GM21717 (cell line): ENCODE measurements around the gene MUC6.
"Not testable (repeated sequence)": the region's sequence is repeated elsewhere in the genome, so short reads cannot be mapped to it uniquely, and the experiment has no call there.

Experiments used
- ATAC-seq: cut with Tn5 transposase; IDR thresholded peaks from one replicate; pipeline ENCODE4 v1.9.1; 2021; ENCODE audit warnings: mild to moderate bottlenecking, moderate library complexity; ENCODE audit not compliant: unreplicated experiment

The MUC6 gene

DNA sequence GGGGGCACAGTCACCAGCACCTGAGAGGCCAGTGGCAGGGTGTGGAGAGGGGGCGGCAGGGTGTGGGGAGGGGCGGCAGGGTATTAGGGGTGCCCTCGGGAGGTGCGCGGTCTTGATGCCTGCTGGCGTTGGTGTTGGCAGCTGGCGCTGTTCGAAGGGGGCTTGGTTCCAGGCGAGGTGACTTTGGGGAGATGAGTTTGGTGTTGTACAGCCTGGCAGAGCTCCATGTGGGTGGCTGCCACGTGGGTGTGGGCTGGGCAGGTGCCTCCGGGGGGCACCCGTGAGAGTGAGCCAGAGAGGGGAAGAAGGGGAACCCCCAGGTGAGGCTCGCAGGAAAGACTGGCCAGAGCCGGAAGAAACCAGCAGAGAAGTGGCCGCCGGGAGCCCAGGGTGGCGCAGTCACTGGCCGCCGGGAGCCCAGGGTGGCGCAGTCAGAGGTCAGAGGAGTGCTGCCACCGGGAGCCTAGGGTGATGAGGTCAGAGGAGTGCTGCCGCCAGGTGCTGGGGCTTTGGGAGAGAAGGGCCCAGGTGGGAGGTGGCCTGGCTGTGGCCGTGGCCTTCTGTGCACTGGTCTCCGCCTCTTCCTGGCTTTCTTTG is 44.7 kb downstream of the MUC6 start:
- no peak for ATAC-seq

DNA sequence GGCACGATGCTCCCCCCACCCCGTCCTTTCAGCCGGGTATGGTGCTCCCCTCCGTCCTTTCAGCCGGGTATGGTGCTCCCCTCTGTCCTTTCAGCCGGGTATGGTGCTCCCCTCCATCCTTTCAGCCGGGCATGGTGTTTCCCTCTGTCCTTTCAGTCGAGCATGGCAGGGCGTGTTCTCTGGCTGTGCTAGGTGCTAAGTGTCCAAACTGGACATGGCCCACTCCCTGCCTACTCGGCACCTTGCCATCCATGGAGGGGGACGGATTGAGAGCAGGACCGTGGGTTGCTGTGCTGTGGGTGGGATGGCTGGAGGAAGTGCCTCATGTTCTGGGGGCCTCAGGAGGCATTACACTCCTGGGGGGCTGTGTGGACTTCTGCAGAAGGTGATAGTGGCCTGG is 45.5 kb downstream of the MUC6 start:
- no peak for ATAC-seq

DNA sequence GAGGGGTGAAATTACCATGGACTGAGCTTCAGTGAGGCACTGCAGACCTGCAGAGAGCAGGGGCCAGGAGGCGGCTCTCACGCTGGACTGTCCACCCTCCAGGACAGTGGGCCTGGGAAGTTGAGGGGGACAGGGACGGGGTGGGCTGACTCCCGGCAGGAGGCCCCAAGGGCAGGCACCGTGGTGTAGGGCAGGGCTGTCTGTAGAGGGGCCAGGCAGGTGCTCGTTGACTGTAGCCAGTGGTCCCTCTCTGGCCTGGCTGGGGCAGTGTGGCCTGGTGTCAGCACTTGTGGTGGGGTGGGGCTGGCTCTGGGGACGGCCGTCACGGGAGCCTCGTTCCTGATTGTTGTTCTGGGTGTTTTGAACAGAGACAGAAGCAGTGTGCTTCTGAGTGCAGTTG is 46.4 kb downstream of the MUC6 start:
- no peak for ATAC-seq

DNA sequence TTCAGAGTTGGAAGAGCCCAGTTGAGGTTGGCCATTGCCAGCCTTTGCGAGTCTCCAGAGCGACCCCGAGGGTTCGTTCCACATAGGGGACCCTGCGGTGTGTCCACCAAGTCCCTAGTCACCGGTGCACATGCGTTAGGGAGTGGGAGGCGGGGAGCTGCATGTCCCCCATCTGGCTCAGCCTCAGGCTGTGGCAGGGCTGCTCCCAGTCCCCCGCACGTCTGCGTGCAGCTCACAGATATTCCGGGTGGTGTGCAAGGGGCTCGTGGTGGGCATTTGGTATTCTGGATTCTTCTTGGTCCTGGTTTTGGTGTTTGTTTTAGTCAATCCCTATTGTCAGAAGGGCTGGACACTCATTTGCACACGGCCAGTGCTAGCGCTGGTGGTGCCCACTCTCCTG is 48.8 kb downstream of the MUC6 start:
- no peak for ATAC-seq

DNA sequence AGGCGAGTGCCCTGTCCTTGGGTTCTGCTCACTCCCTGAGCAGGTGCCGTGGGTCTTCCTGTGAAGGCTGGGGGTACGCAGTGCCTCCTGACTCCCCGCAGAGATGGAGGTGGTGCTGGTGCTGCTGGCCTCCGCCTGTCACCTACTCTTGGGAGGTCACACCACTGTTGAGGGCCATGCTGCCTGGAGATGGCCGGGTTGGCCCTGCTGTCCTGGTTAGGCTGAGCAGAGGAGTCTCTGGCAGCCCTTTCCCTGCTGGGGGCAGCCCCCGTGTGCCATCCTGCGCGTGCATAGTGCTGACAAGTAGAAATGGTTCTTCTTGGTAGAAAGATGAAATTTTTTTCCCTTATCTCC is 49.6 kb downstream of the MUC6 start:
- ATAC-seq = no peak

DNA sequence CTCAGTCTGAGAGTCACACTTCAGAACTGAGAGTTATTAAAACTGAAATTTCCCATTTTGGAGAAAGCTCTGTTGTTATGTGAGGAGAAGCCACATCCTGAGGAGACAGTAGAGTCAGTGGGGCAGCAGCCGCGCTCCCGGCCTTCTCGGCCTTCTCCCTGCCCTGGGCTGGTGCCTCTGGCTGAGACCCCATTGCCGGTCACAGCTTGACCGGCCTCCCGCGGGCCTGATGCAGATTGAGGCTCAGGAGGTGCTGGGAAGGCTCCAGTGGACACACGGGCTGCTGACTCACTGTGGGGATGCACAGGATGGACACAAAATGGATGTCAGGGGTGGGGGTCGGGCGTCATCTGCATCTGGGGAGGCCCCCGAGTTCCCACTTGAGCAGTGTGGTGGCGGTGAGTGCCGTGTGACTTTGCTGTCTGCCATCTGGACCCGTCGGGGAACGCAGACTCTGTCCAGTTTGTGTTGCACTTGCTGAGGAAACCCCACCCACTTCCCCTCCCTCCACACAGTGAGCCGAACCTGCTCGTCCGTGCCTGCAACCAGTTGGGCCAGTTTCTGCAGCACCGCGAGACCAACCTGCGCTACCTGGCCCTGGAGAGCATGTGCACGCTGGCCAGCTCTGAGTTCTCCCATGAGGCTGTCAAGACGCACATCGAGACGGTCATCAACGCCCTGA is 50.1 kb downstream of the MUC6 start:
- ATAC-seq = no peak

DNA sequence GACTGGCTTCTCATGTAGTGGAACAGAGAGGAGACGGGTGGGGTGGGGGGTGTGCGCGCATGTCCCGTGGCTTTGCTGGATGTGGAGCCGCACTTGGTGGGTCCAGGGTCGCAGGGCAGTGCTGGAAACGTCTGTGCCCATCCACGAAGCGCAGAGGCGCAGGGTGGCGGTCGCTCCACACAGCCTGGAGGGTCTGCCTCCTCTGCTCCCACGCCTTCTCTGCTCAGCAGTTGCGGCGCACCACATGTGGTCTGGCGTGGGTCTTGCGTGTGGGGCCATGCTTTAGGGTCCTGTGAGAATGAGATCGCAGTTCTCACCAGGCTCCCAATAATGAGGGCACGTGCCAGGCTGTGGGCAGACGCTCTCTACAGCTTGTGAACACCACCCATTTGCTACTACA is 50.7 kb downstream of the MUC6 start:
- no peak for ATAC-seq

DNA sequence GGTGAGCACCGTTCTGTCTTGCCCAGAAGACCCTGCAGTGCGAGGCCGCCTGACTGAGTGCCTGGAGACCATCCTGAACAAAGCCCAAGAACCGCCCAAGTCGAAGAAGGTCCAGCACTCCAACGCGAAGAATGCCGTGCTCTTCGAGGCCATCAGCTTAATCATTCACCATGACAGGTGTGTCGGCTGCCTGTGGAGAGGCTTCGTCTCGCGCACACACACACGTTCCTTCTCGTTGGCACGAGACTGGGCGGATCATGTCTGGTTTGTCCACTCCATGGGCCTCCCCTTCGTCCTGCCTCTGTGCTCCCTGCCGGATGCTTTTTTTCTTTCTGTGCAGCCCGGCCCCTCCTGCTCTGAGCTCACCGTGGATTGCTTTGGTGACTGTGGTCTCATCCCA is 51.1 kb downstream of the MUC6 start:
- ATAC-seq = no peak

DNA sequence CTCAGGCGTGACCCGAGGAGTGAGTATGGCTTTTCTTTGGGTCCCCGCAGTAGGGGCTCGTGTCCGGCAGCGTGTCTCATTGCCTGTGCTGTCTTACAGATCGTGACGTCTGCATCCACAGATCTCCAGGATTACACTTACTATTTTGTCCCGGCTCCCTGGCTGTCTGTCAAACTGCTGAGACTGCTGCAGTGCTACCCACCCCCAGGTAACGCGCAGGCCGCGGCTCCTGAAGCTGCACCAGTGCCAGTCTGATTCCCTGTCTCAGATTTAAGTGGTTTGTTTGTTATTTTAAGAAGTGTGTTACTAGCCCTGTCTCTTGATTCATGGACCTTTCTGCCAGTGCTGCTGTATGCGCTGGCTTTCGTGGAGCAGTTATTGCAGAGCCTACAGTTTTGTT is 52.0 kb downstream of the MUC6 start:
- ATAC-seq = no peak

DNA sequence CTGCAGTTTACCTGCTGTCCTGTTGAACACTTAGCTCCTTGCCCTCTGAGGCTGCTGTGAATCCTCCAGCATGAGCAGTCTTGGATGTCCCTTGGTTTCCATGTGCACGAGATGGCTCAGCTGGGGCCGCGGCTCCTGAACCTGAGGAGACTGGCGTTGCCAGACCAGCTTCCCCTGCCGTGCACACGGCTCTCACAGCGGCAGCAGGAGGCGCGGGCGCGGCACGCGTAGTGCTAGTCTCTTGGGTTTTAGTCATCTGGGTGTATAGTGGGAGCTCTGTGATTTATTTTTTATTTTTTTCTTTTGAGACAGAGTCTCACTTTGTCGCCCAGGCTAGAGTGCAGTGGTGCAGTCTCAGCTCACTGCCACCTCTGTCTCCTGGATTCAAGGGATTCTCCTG is 54.8 kb downstream of the MUC6 start:
- ATAC-seq = no peak

DNA sequence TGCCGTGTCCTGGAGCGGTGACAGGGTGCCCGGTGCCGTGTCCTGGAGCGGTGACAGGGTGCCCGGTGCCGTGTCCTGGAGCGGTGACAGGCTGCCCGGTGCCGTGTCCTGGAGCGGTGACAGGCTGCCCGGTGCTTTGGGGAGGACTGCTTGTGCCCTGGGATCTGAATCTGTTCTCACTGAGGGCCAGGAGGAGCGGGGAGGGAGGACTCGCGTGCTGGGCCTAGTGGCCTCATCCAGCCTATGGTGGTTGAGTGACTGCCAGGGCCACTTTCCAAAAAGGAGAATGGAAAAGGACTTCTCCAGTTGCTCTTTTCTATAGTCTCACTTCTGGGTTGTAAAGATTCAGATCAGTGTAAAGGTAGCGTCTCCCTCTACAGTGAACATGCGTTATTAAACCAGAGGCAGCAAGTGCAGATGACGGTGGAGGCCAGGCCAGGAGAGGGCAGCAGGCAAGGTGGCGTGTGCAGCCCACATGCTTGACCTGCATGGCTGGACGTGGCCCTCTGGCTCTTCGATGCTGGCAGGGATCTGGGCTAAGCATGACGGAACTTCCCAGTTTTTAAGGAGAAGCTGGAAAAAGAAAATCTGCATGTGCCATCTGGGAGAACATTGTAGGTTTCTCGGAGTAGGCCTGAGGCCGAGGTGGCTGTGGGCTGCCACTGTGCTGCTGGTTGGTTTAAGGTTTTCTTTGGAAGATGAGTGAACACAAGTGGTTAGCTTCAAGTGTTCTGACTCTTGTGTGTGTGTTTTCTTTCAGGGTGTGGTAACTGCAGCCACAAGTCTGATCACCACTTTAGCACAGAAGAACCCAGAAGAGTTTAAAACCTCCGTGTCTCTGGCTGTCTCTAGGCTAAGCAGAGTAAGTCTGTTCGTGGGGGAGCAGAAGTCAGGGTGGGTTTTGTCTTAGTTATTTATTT is 55.8 kb downstream of the MUC6 start:
- no peak for ATAC-seq

DNA sequence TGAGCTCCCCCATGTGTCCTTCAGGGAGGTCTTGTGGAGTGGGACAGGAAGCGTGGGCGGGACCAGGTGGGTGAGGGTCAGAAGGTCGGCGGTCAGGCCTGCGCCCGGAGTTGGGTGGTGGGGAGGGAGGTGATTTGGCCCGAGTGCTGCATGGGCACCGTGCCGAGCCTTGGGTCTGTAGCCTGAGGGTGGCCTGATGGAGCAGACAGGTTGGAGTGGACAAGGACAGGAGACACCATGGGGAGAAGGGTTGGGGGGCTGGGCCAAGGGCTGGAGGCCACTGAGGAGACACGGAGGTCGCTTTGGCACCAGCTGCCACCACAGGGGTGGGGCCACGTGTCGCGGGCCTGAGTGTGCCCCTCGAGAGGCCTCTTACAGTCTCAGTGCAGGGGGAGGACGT is 57.7 kb downstream of the MUC6 start:
- ATAC-seq = no peak

DNA sequence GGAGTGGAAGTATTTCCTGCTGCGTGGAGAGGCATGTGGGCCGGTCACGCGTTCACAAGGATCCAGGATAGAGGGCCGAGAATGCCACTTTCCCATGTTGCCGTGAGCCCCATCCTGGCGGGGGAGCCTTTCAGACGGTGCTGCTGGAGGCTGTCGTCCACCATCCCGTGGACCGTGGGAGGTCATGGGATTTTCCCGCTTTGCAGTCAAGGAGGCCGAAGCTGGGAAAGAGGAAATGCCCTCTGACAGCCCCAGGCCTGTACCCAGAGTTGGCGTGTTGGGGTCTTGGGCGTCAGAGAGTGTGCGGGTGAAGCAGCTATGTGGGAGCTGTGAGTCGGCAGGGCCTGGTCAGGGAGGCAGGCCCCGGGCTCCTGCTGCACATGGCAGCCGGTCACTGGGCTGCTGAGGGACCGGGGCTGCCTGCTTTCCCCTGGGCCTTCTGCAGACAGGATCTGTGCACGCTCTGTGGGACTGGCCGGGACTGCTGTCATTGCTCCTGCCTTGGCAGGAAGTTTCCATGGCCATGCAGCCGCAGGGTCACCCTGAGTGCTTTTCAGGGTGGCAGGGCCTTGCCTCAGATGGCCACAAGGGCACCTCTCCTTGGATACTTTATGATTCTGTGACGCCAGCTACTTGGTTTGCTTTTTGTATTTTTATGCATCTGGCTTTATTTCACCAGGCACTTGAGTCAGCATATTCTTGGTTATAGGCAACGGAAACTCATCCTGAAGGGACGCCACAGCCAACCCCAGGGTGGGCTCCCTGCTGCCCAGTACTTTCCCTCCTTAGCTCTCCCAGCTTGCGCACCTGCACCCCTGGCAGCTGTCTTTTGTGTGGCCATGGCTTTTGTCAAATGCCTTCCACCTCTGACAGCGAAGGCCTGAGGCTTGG is 58.4 kb downstream of the MUC6 start:
- ATAC-seq = no peak

DNA sequence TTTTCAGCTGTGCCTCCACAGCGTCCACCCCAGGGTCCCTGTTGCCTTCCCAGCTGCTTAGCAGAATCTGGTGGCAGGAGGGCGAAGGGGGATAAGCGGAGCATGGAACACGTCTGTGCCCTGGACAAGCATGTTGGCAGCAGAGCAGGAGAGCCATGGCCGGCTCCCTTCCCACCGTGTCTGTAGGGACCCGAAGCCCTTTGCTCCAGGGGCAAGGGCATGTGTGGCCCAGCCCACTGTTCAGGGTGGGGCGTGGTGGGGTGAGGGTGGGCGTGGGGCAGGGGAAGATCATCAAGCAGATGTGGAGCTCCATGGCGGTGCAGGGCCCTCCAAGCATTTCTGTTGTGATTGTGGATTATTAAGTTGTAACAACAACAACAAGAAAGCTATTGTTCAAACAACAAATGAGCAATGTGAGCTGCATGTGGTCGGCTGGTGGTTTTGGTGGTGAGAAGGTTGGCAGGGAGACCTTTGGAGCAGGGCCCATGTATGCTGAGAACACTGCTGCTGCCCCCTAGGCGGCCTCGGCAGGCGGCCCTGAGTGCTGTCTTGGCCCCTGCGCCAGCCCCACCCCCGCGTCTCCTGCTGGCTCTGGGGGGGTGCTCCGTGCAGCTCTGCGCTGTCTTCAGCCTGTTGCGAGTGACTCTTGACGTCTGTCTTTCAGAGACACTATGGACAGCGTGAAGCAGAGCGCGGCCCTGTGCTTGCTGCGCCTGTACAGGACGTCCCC is 59.9 kb downstream of the MUC6 start:
- no peak for ATAC-seq

DNA sequence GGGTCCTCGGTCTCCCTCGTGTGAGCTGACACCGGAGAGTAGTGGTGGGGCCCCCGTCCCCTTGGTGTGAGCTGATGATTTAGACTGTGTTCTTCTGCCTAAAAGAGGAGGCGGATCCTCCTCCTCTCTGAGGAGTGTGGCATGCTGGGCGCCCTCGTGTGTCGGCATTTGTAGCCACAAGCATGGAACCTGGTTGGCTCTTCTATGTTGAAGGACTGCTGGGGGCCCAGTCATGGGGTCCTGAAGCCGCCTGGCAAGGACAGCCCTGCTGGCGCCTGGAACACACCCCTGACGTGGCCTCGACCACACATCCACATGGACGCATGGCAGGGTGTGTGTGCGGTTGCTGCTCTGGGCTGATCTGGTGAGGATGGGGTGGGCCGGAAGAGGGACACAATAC is 60.7 kb downstream of the MUC6 start:
- no peak for ATAC-seq

DNA sequence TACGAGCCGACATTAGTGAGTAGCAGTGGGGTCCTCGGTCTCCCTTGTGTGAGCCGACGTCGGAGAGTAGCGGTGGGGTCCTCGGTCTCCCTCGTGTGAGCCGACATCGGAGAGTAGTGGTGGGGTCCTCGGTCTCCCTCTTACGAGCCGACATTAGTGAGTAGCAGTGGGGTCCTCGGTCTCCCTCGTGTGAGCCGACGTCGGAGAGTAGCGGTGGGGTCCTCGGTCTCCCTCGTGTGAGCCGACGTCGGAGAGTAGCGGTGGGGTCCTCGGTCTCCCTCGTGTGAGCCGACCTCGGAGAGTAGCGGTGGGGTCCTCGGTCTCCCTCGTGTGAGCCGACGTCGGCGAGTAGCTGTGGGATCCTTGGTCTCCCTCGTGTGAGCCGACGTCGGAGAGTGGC is 61.1 kb downstream of the MUC6 start:
- ATAC-seq = not testable (repeated sequence)

DNA sequence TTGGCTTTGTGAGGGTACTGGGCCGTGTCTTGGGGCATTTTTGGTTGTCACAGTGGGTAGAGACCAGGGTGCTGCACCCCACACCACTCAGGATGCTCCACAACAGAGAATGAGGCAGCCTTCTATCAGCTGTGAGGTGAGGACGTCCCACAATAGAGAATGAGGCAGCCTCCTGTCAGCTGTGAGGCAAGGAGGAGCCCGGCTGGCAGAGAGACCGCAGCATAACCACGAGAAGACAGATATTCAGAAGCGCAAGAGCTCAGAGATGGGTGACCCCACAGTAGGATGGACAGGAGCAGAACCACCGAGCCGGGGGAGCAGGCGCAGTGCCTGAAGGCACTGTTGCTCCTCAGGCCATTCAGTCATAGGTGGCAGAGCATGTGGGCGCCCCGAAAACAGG is 63.3 kb downstream of the MUC6 start:
- no peak for ATAC-seq

DNA sequence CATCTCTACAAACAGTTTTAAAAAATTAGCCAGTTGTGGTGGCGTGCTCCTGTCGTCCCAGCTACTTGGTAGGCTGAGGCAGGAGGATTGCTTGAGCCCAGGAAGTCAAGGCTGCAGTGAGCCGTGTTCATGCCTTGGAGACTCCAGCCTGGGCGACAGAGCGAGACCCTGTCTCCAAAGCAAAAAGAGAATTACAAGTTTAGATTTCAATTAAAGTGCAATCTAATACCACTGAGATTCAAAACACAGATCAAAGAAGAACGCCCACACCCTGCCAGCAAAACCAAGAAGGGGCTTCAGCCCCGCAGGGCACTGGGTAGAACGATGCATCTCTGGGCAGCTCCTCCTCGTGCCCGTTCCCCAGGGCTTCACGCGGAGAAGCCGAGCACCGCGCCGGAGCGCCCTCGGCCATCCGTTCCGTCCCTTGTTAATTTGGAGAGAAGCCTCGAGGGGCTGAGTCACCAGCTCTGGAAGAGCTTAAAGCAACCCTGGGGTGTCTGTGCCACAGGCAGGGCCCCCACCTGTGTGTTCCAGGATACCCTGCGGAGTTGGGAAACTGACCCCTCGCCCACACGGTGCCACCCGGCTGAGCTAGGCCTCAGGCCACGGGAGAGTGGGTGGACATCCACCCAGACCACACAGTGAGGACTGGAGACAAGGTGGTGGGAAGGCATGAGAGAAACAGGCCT is 63.9 kb downstream of the MUC6 start:
- ATAC-seq = no peak

DNA sequence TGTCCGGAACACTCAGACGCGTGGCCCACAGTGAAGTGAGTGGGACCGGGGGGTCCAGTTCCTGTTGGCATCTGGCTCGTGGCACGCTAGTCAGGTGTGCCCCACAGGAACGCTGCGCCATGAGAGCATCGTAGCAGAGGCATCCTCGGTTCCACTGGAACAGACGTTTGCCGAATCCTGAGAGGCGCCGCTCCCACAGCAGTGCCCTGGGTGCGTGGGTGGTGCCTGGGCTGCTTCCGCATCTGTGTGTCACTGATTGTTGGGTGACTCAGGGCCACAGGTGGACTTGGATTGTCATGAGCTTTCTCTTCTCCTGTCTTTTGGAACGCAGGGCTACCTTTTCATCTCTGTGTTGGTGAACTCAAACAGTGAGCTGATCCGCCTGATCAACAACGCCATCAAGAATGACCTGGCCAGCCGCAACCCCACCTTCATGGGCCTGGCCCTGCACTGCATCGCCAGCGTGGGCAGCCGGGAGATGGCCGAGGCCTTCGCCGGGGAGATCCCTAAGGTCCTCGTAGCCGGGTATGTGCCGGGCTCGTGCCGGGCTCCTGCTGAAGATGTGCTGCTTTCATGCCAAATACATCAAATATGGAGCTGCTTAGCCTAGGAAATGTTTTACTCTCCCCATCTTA is 64.7 kb downstream of the MUC6 start:
- ATAC-seq = no peak
